ENCODE measurements around the gene DBP.

DNA sequence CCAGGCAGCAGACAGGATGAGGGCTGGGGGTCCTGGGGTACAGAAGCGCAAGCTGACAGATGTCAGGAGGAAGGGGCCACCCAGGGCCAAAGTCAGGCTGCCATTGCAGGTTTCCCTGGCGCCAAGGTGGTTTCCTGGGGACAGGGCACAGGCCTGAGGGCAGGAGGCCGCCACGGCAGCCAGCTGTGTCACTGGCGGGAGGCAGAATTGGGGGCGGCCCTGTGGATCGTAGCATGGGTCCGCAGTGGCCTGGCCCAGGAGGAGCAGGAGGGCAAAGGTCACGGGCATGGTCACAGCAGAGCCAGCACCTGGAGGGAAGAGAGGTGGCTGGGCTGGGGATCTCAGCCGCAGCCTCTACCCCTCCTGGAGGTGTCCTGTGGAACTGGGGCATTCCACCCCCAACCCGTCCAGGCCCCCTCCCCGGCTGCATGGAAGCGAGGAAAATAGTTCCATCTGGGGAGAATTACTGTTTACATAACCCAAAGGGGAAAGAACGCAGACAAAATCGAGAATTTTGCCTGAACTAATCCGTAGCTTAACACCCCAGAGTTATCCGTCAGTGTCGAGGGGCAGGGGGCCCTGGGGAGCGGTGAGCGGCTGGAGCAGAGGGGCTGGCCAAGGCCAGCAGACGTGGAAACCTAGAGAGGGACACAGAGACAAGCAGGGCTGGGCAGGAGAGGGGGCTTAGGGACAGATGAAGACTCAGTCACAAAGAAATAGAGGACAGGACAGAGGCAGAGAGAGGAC lies 33.7 kb upstream of the DBP start:
- TF ChIP-seq MEIS1 (CRISPR knock-in tag; IDR thresholded peaks at IDR 0.05; ENCODE audit: borderline replicate concordance) (no peak), GLIS2 (tag by site-specific recombination; IDR thresholded peaks at IDR 0.05) (no peak), ZNF37A (tag by site-specific recombination; IDR thresholded peaks at IDR 0.05) (no peak), ZNF785 (tag by site-specific recombination; IDR thresholded peaks at IDR 0.05) (no peak), ZNF747 (tag by site-specific recombination; IDR thresholded peaks at IDR 0.05) (no peak), ZBTB7A (tag by site-specific recombination; IDR thresholded peaks at IDR 0.05; ENCODE audit: low read depth) (no peak), ZNF777 (tag by site-specific recombination; IDR thresholded peaks at IDR 0.05; ENCODE audit: borderline replicate concordance) (no peak), YY1 (tag by site-specific recombination; IDR thresholded peaks at IDR 0.05) (no peak), ZNF248 (tag by site-specific recombination; IDR thresholded peaks at IDR 0.05) (no peak), MYNN (tag by site-specific recombination; IDR thresholded peaks at IDR 0.05; ENCODE audit: borderline replicate concordance) (no peak), ZNF202 (tag by site-specific recombination; IDR thresholded peaks at IDR 0.05; ENCODE audit: borderline replicate concordance) (no peak), ZNF362 (tag by site-specific recombination; IDR thresholded peaks at IDR 0.05) (no peak)
- TF ChIP-seq, protein P1, sequence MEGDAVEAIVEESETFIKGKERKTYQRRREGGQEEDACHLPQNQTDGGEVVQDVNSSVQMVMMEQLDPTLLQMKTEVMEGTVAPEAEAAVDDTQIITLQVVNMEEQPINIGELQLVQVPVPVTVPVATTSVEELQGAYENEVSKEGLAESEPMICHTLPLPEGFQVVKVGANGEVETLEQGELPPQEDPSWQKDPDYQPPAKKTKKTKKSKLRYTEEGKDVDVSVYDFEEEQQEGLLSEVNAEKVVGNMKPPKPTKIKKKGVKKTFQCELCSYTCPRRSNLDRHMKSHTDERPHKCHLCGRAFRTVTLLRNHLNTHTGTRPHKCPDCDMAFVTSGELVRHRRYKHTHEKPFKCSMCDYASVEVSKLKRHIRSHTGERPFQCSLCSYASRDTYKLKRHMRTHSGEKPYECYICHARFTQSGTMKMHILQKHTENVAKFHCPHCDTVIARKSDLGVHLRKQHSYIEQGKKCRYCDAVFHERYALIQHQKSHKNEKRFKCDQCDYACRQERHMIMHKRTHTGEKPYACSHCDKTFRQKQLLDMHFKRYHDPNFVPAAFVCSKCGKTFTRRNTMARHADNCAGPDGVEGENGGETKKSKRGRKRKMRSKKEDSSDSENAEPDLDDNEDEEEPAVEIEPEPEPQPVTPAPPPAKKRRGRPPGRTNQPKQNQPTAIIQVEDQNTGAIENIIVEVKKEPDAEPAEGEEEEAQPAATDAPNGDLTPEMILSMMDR (tag by site-specific recombination; IDR thresholded peaks at IDR 0.05), result no peak
- TF ChIP-seq, protein P2, sequence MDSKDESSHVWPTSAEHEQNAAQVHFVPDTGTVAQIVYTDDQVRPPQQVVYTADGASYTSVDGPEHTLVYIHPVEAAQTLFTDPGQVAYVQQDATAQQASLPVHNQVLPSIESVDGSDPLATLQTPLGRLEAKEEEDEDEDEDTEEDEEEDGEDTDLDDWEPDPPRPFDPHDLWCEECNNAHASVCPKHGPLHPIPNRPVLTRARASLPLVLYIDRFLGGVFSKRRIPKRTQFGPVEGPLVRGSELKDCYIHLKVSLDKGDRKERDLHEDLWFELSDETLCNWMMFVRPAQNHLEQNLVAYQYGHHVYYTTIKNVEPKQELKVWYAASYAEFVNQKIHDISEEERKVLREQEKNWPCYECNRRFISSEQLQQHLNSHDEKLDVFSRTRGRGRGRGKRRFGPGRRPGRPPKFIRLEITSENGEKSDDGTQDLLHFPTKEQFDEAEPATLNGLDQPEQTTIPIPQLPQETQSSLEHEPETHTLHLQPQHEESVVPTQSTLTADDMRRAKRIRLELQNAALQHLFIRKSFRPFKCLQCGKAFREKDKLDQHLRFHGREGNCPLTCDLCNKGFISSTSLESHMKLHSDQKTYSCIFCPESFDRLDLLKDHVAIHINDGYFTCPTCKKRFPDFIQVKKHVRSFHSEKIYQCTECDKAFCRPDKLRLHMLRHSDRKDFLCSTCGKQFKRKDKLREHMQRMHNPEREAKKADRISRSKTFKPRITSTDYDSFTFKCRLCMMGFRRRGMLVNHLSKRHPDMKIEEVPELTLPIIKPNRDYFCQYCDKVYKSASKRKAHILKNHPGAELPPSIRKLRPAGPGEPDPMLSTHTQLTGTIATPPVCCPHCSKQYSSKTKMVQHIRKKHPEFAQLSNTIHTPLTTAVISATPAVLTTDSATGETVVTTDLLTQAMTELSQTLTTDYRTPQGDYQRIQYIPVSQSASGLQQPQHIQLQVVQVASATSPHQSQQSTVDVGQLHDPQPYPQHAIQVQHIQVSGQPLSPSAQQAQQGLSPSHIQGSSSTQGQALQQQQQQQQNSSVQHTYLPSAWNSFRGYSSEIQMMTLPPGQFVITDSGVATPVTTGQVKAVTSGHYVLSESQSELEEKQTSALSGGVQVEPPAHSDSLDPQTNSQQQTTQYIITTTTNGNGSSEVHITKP (tag by site-specific recombination; IDR thresholded peaks at IDR 0.05), result no peak
